Sigmoid colon (tissue), 3 donors: Measurements from ENCODE around the gene CYB561.

Experiments
- CTCF ChIP-seq, 4 experiments: fragments of 450-650 bp in 3 of 4; fragments of 200-600 bp in 1 of 4; IDR thresholded peaks; one replicate each; pipeline ENCODE4 v1.5.1; 2016 to 2019; ENCODE audit warnings: antibody characterized with exemption in 4 of 4, mild to moderate bottlenecking in 3 of 4, moderate library complexity in 2 of 4
- POLR2A ChIP-seq, 2 donors: fragments of 450-650 bp; IDR thresholded peaks; one replicate each; pipeline ENCODE4 v1.6.1; 2016; ENCODE audit warnings: antibody characterized with exemption in 2 of 2, mild to moderate bottlenecking in 2 of 2, moderate library complexity in 2 of 2

GRCh38 chr17:63474586-63475460, 28.7 kb upstream of the CYB561 start:
- TF ChIP-seq CTCF (IDR thresholded peaks at IDR 0.05), result no peak
- no peak for TF ChIP-seq POLR2A (IDR thresholded peaks at IDR 0.05)
